Measurements from ENCODE around the gene CXCR2.
"Not testable (repeated sequence)": the region's sequence is repeated elsewhere in the genome, so short reads cannot be mapped to it uniquely, and the experiment has no call there.

The CXCR2 gene

DNA sequence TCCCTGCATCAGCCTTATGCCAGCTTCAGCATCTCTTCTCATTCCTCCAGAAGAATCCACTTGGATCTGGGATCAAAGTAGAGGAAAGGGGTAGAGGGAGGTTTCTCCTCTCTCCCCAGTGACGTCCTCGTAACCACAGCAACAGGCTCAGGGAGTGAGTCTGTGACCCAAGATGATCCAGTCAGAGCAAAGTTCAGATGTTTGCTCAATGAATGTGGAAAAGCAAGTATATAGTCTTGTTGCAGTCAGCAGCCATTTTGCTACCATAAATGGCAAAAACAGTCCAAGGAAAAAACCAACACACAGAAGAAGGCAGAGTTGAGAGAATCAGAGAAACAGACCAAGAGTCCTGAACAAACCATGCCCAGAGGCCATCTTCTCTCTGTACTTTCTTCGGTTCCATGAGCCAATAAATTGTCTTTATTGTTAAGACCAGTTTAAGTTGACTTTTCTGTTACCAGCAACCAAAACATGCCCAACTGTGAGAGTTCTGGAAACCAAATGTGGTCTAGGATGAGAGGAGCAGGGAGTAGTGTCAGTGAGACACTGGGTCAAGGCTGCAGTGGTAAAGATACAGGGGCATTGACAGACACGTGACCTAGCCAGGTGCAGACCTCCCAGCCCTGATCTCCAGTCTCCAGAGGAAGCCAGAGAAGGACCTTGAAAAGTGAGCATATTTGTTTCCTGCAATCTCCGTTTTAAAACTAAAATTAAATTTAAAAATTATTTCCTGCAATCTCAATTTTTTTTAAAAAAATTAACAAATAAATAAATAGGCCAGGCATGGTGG is 44.1 kb downstream of the CXCR2 start:
- H3K9ac ChIP-seq (ENCODE audit: low read length), result no peak overlapping the region
- H3K4me1 ChIP-seq (ENCODE audit: control insufficient read depth, insufficient read depth, low read length), result no peaks in the 10 kb centered on the region
- no peaks in the 10 kb centered on the region for H3K36me3 ChIP-seq (ENCODE audit: control insufficient read depth, insufficient read depth, low read length)
- H3K4me3 ChIP-seq (ENCODE audit: low read length), result no peak overlapping the region
- H3K27ac ChIP-seq (ENCODE audit: low read depth, low read length), result no peak overlapping the region
- H3K27me3 ChIP-seq (ENCODE audit: control insufficient read depth, insufficient read depth, low read length), result no peaks in the 10 kb centered on the region

DNA sequence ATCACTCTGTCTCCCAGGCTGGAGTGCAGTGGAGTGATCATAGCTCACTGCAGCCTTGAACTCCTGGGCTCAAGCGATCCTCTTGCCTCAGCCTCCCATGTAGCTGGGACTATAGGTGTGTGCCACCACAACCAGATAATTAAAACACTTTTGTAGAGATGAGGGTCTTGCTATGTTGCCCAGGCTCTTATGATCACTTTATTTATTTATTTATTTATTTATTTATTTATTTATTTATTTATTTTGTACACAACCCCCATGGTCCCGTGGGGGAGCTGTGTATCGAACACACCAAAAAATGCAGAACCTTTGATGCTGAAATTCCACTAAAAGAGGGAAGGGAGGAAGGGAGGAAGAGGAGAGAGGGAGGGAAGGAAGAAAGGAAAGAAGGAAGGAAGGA is 45.9 kb downstream of the CXCR2 start:
- not testable (repeated sequence) for H3K36me3 ChIP-seq (ENCODE audit: control insufficient read depth, insufficient read depth, low read length); H3K4me3 ChIP-seq (ENCODE audit: low read length); H3K27me3 ChIP-seq (ENCODE audit: control insufficient read depth, insufficient read depth, low read length)

DNA sequence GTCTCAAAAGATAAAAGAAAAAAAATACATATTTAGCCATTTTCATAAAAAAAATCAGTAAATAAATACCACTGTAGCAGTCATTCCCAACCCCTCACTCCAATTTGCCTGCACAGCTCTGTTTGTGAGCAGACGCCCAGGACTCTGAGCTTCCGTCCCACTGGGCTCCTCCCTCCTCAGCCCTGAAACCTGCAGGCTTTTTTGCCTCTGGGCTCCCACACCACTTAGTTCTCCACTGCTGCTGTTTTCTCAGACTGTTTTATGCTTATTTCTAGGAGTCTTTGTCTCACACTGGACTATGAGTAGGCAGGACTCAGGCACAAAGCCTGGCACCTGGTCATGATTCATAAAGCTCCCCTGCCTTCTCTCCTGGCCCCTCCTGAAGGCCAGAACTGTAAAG is 47.0 kb downstream of the CXCR2 start:
- Histone ChIP-seq H3K27ac (ENCODE audit: low read depth, low read length) (no peak overlapping the region), H3K27me3 (ENCODE audit: control insufficient read depth, insufficient read depth, low read length) (no peaks in the 10 kb centered on the region), H3K9ac (ENCODE audit: low read length) (no peak overlapping the region), H3K36me3 (ENCODE audit: control insufficient read depth, insufficient read depth, low read length) (no peaks in the 10 kb centered on the region), H3K4me3 (ENCODE audit: low read length) (no peak overlapping the region), H3K4me1 (ENCODE audit: control insufficient read depth, insufficient read depth, low read length) (no peaks in the 10 kb centered on the region)

More for the DNA sequence above, 45.9 kb downstream of the CXCR2 start:
- not testable (repeated sequence) for H3K4me1 ChIP-seq (ENCODE audit: control insufficient read depth, insufficient read depth, low read length); H3K9ac ChIP-seq (ENCODE audit: low read length); H3K27ac ChIP-seq (ENCODE audit: low read depth, low read length)

DNA sequence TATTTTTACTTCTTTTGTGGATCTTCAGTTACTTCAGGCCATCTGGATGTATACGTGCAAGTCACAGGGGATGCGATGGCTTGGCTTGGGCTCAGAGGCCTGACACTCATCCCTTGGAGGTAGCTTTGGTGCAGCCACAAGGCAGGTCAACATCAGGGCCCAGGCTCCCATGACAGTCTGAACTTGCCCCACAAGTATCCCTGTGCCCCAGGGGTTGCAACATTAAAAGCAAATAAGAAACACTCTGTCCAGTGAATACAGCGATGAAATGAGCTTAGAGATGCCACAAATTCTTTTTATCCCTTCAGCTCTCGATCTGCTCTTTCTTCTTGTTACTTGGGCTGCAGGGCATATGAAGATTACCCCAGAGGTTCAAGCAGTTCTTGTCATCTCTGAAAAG is 54.0 kb downstream of the CXCR2 start:
- no peaks in the 10 kb centered on the region for H3K27me3 ChIP-seq (ENCODE audit: control insufficient read depth, insufficient read depth, low read length)
- no peak overlapping the region for H3K27ac ChIP-seq (ENCODE audit: low read depth, low read length)
- H3K4me1 ChIP-seq (ENCODE audit: control insufficient read depth, insufficient read depth, low read length), result no peaks in the 10 kb centered on the region

DNA sequence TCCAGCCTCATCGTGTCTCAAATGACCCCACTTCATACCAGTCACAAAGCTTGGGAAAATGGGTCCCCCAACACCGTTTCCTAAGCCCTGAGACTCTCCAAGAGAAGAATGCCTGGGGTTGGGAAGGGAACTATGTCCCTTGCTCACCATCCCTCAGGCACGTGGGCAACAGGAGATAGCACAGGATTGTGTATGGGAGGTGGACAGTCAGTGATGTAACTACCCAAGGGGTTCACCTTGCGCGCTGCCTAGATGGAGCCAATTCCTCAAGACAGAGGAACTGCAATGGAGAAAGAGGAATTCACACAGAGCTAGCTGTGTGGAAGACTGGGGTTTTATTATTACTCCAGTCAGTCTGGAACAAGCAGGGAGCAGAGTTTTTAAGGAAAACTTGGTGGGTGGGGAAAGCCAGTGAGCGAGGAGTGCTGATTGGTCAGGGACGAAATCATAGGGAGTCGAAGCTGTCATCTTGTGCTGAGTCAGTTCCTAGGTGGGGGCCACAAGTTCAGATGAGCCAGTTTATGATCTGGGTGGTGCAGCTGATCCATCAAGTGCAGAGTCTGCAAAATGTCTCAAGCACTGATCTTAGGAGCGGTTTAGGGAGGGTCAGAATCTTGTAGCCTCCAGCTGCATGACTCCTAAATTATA is 54.8 kb downstream of the CXCR2 start:
- Histone ChIP-seq H3K27me3 (ENCODE audit: control insufficient read depth, insufficient read depth, low read length) (no peaks in the 10 kb centered on the region), H3K4me3 (ENCODE audit: low read length) (no peak overlapping the region), H3K9ac (ENCODE audit: low read length) (no peak overlapping the region), H3K4me1 (ENCODE audit: control insufficient read depth, insufficient read depth, low read length) (no peaks in the 10 kb centered on the region), H3K27ac (ENCODE audit: low read depth, low read length) (no peak overlapping the region), H3K36me3 (ENCODE audit: control insufficient read depth, insufficient read depth, low read length) (no peaks in the 10 kb centered on the region)

More for the DNA sequence above, 54.0 kb downstream of the CXCR2 start:
- no peaks in the 10 kb centered on the region for H3K36me3 ChIP-seq (ENCODE audit: control insufficient read depth, insufficient read depth, low read length)
- no peak overlapping the region for H3K9ac ChIP-seq (ENCODE audit: low read length)
- no peak overlapping the region for H3K4me3 ChIP-seq (ENCODE audit: low read length)

DNA sequence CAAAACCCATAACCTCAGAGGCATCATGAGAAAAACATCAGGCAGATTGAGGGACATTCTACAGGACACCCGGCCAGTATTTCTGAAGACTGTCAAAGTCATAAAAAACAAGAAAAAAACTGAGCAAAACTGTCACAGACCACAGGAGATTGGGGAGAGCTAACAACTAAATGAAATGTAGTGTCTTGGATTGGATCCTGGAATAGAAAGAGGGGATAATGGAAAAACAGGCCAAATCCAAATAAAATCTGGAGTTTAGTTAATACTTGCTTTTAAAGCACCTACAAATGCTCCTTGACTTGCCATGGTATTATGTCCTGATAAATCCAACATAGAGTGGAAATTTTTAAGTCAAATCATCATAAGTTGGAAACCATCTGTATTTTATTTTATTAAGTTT is 58.5 kb downstream of the CXCR2 start:
- Histone ChIP-seq H3K9ac (ENCODE audit: low read length) (no peak overlapping the region), H3K4me3 (ENCODE audit: low read length) (no peak overlapping the region), H3K27me3 (ENCODE audit: control insufficient read depth, insufficient read depth, low read length) (no peaks in the 10 kb centered on the region), H3K36me3 (ENCODE audit: control insufficient read depth, insufficient read depth, low read length) (no peaks in the 10 kb centered on the region), H3K27ac (ENCODE audit: low read depth, low read length) (no peak overlapping the region), H3K4me1 (ENCODE audit: control insufficient read depth, insufficient read depth, low read length) (peaks cover 16% of the 10 kb centered on the region)

DNA sequence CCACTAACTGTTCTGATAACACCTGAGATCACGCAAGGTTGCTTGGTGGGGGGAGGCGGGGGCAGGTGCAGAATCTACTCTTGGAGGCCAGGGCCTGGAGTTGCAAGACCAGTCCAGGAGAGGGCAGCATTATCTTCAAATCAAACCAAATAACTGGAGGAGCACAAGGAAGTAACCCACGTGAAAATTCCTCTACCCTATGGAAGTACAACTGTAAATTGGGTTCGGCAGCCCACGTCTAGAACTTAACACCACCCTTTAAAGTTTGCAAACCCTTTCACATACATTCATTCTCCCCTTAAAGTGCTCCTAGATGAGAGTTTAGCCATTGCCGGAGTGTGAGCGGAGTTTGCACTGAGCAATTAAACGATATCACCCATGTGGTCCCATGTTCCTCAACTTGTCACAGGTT is 60.5 kb downstream of the CXCR2 start:
- Histone ChIP-seq H3K27ac (ENCODE audit: low read depth, low read length) (peak overlapping the region; percentile 64), H3K4me3 (ENCODE audit: low read length) (no peak overlapping the region)

More for the DNA sequence above, 60.5 kb downstream of the CXCR2 start:
- peaks cover 16% of the 10 kb centered on the region for H3K4me1 ChIP-seq (ENCODE audit: control insufficient read depth, insufficient read depth, low read length)
- H3K9ac ChIP-seq (ENCODE audit: low read length), result no peak overlapping the region
- no peaks in the 10 kb centered on the region for H3K27me3 ChIP-seq (ENCODE audit: control insufficient read depth, insufficient read depth, low read length)
- no peaks in the 10 kb centered on the region for H3K36me3 ChIP-seq (ENCODE audit: control insufficient read depth, insufficient read depth, low read length)

Measured in rectal smooth muscle tissue (tissue), 1 donor.